ENCODE measurements around the gene ADAM21.
A peak's percentile ranks its signal among the peaks of the same experiment; 100 is the strongest.
"Not testable (repeated sequence)": the region's sequence is repeated elsewhere in the genome, so short reads cannot be mapped to it uniquely, and the experiment has no call there.

The ADAM21 gene

DNA sequence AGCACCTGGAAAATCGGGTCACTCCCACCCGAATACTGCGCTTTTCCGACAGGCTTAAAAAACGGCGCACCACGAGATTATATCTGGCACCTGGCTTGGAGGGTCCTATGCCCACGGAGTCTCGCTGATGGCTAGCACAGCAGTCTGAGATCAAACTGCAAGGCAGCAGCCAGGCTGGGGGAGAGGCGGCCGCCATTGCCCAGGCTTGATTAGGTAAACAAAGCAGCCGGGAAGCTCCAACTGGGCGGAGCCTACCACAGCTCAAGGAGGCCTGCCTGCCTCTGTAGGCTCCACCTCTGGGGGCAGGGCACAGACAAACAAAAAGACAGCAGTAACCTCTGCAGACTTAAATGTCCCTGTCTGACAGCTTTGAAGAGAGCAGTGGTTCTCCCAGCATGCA lies 23.5 kb downstream of the ADAM21 start:
- DNase-seq (ENCODE audit: insufficient read length, low spot score): not testable (repeated sequence)

DNA sequence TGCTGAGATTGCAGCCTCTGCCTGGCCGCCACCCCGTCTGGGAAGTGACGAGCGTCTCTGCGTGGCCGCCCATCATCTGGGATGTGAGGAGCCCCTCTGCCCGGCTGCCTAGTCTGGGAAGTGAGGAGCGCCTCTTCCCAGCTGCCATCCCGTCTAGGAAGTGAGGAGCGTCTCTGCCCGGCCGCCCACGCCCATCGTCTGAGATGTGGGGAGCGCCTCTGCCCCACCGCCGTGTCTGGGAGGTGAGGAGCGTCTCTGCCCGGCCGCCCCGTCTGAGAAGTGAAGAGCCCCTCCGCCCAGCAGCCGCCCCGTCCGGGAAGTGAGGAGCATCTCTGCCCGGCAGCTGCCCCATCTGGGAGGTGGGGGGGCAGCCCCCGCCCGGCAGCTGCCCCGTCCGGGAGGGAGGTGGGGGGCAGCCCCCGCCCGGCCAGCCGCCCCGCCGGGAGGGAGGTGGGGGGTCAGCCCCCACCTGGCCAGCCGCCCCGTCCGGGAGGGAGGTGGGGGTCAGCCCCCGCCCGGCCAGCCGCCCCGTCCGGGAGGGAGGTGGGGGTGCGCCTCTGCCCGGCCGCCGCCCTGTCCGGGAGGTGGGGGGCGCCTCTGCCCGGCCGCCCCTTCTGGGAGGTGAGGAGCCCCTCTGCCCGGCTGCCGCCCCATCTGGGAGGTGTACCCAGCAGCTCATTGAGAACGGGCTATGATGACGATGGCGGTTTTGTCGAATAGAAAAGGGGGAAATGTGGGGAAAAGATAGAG lies 25.6 kb downstream of the ADAM21 start:
- not testable (repeated sequence) for FAIRE-seq; DNase-seq (ENCODE audit: insufficient read length, low spot score)

More for the DNA sequence above, 23.5 kb downstream of the ADAM21 start:
- not testable (repeated sequence) for FAIRE-seq

DNA sequence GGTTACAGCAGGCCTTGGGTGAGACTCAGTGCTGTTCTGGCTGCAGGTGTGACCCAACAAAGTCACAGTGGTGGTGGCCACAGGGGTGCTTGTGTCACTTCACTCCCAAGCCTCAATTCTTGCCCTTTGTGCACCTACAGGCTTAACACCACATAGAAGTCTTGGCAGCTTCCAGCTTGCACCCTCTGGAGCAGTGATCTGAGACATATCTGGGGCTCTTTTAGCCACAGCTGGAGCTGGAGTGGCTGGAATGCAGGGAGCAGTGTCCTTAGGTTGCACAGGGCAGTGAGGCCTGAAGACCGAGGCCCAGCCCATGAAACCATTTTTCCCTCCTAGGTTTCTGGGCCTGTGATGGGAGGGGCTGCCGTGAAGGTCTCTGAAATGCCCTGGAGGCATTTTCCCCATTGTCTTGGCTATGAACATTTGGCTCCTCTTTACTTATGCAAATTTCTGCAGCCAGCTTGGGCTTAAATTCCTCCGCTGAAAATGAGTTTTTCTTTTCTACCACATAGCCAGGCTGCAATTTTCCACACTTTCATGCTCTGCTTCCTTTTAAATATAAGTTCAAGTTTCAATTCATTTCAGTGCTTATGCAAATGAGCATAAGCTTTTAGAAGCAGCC lies 37.7 kb downstream of the ADAM21 start:
- FAIRE-seq (no peak), DNase-seq (ENCODE audit: insufficient read length, low spot score) (no peak)

DNA sequence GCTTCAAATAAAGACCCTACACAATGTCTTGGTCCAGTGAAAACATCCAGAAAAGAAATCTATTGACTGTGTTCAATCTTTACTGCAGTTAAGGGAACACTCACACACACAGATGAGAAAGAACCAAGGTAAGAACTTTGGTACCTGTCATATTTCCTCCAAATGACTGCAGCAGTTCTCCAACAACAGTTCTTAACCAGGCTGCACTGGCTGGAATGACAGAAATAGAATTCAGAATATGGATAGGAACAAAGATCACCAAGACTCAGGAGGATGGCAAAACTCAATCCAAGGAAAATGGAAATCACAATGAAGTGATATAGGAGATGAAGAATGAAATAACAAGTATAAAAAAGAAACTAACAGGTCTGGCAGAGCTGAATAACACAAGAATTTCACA lies 46.2 kb downstream of the ADAM21 start:
- DNase-seq (ENCODE audit: insufficient read length, low spot score) (no peak), FAIRE-seq (peak; percentile 20)
